GM12873 (cell line): Measurements from ENCODE around the gene TMEM123.

Source experiments
- TF ChIP-seq, protein P1 (sequence below): IDR thresholded peaks from 2 replicates; pipeline ENCODE4 v1.5.1; 2012; ENCODE audit warnings: low read depth, mild to moderate bottlenecking, moderate library complexity, low read length, control low read depth; ENCODE audit not compliant: insufficient read depth; ENCODE audit errors: missing control alignments

Gene TMEM123

DNA sequence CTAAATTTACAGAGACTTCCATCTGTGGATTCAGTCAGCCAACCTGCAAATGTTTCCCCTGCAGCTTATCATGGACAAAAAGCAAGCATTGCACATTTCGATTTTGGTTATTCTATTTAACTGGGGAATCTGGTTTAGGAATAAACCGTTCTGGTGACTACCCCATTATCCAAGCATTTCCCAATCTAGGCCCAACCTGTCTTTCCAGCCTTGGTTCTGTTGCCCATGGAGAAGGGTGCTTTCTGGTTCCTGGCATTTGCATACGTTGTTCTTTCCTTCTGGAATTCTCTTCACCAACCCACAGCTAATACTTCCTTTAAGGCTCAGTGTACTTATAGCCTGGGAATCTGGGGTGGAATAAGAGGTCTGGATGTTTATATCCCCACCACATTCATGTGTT lies 1.4 kb upstream of the TMEM123 start:
- TF ChIP-seq, protein P1, sequence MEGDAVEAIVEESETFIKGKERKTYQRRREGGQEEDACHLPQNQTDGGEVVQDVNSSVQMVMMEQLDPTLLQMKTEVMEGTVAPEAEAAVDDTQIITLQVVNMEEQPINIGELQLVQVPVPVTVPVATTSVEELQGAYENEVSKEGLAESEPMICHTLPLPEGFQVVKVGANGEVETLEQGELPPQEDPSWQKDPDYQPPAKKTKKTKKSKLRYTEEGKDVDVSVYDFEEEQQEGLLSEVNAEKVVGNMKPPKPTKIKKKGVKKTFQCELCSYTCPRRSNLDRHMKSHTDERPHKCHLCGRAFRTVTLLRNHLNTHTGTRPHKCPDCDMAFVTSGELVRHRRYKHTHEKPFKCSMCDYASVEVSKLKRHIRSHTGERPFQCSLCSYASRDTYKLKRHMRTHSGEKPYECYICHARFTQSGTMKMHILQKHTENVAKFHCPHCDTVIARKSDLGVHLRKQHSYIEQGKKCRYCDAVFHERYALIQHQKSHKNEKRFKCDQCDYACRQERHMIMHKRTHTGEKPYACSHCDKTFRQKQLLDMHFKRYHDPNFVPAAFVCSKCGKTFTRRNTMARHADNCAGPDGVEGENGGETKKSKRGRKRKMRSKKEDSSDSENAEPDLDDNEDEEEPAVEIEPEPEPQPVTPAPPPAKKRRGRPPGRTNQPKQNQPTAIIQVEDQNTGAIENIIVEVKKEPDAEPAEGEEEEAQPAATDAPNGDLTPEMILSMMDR: no peak

DNA sequence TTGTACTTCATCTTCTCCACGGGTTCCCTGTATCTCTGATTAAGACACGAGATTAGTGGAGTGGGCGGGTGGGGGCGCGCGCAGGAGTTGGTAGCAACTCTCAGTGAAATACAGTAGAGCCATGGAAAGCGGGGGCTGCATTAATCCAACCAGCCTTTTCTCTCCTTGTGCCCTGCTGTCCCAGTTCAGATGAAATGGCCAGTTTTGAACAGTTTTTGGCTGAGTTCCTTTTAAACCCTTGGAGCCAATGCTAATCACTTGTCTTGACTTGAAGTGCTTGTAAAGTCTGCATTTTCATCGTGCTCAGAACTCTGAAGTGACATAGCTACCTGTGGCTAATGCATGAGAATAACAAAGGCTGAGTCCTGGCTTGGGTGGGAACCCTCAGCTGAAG lies 734 bp upstream of the TMEM123 start:
- TF ChIP-seq, protein P1: no peak

DNA sequence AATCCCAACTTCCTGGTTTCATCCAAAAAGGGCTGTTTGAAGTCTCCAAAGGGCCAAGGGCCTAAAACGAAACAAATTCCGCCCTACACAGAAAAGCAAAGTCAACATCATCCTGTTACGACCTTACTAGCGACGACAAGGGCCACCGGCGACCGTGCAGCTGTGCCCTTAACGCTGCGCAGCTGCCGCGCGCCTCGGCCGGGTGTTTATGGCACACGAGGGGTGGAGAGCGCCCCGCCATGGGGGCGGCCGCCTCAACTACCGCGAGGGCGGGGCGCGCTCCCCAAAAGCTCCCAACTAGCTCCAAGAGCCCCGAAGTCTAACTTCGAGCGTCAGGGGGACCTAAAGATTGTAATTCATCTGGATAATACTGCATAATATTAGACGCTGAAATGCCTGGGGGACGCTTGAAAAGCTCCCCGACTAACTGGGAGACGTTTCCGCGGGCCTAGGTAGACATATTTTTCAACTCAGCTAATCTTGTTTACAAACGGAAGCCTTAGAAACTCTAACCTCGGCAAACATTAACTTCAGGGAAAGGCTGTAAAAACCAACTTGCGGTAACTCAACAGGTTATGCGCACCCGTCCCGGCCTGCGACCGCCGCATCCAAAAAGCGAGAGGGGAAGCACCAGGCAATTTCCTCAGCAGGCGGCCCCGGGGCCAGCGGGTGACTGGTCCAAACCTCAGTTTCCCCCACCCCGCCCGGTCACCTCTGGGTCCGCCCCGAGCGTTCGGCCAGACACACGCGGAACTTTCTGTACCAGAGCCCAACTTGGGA lies 694 bp downstream of the TMEM123 start:
- TF ChIP-seq, protein P1: peak; percentile 30

DNA sequence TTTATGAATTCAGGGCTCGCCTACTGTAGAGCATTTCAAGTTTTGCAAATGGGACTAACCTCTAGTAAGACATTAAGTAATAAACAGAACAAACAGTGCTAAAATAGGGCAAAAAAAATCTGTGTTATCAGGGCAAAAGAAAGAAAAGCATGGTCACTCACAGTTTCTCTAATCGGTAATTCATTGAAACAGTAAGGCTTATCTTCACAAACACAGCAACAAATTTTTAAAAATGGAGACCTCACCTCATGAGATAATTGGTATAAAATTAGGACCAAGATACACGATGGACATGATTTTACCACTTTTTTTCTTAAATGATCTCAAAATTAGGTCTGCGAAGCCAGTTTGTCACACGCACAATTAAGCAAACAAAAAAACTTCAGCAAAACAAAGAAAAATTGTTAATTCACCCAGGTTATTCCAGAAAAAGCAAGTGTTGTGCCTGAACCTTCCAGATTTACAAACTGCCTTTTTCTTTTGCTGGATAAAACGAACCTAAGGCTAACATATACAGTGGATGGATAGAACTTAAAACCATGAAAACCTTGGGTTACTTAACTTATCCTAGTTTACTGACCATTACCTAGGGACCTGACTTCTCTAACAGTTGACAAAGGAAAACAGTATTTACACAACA lies 1.4 kb downstream of the TMEM123 start:
- TF ChIP-seq, protein P1: no peak

DNA sequence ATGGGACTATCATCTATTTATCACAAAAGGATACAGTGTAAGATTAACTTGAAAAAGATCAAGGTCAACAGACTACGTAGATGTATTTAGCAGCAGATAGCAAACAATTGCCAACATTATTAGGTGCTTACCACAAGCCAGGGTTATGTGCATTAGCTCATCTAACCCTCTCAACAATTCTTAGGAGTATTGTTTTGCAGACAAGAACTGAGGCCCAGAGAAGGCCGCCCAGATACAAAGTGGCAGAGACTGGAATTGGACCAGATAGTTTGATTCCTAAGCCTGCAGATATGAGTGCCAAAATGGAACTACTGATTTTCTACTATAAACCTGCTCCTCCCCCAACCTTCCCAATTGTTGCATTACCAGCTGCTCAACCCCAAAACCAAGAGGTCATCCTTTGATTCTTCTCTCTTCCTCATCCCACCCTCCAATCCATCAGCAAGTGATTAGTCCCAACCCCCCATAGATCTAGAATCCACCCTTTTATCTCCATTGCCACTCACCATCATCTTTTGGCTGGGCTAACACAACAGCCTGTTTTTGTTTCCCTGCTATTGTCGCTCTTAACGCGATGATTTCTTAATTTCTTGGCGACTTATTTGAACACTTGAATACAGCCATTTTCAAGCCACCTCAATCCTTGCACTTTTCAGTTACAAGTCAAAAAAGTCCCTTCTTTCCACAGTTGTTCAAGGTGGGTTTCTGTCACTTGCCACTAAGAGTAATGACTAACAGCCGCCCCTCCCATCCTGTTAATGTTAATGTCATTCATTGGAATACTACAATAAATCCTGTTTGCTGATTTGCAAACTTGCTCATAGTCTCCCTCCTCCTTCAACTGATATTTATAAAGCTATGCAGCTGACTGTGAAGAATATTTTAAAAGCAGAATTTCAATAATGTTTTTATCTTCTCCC lies 2.7 kb downstream of the TMEM123 start:
- TF ChIP-seq, protein P1: no peak

DNA sequence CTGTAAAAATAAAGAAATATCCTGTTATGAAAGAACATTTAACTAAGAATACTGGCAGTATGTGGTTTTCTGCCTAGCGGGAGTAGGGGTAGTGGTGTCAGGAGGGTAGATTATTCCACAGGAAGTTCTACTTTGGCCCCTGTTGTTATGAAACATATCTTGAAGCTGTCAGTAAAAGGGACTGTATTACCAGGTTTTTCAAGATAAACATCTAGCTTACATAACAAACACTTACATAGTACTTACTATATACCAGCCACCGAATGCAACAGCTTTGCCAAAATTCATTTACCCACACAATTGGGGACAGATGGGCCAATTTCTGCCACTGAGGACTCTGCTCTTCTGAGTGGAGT lies 3.7 kb downstream of the TMEM123 start:
- TF ChIP-seq, protein P1: no peak
